Naive B cell (primary cell): ENCODE data around the gene NPAS3. TPM values are rescaled to one million over a fixed set of nuclear protein-coding genes. Genes with fewer than 3 reads are reported as not detected.
A peak's percentile ranks its signal among the peaks of the same experiment; 100 is the strongest.

ENCODE experiments used
- ATAC-seq, 2 donors: fragments of 150-1000 bp; cut with Tn5 transposase; 2 replicates each; pipeline ENCODE4 v1.10.0; 2021; ENCODE audit warnings: low read depth in 2 of 2, mild to moderate bottlenecking in 2 of 2, moderate library complexity in 2 of 2
- DNase-seq: peaks from one replicate; pipeline ENCODE4 v3.0.0; 2022
- H3K27ac Mint-ChIP-seq, 6 donors: one replicate each; pipeline ENCODE4 v1.8.0; 2020 to 2022; ENCODE audit warnings: mild to moderate bottlenecking in 6 of 6, mixed read lengths in 6 of 6, moderate library complexity in 5 of 6, inconsistent platforms in 2 of 6
- H3K27me3 Mint-ChIP-seq, 3 donors: one replicate each; pipeline ENCODE4 v1.8.0; 2021 to 2022; ENCODE audit warnings: mixed read lengths in 3 of 3, mild to moderate bottlenecking in 1 of 3
- H3K36me3 Mint-ChIP-seq, 2 donors: one replicate each; pipeline ENCODE4 v1.8.0; 2020 to 2022; ENCODE audit warnings: mixed read lengths in 2 of 2, inconsistent platforms in 1 of 2, mild to moderate bottlenecking in 1 of 2
- H3K4me1 Mint-ChIP-seq, 3 donors: one replicate each; pipeline ENCODE4 v1.8.0; 2020 to 2022; ENCODE audit warnings: mixed read lengths in 3 of 3, inconsistent platforms in 1 of 3, mild to moderate bottlenecking in 1 of 3, moderate library complexity in 1 of 3
- H3K4me3 Mint-ChIP-seq, 8 donors: one replicate each; pipeline ENCODE4 v1.8.0; 2020 to 2022; ENCODE audit warnings: mild to moderate bottlenecking in 8 of 8, mixed read lengths in 8 of 8, moderate library complexity in 8 of 8, inconsistent platforms in 2 of 8
- H3K9me3 Mint-ChIP-seq, 7 donors: one replicate each; pipeline ENCODE4 v1.8.0; 2020 to 2022; ENCODE audit warnings: mixed read lengths in 7 of 7, mild to moderate bottlenecking in 5 of 7, inconsistent platforms in 2 of 7, moderate library complexity in 1 of 7
- polyA plus RNA-seq, 6 donors: library from polyadenylated mRNA; unstranded; fragments of 300-500 nt; fragmentation: Illumina TruSeq; gene quantifications; one replicate each; pipeline ENCODE4 v1.2.3, GENCODE V29; 2021; ENCODE audit warnings: low read depth in 6 of 6

Gene NPAS3
- polyA plus RNA-seq, 6 donors from 2014 or later = not detected

DNA sequence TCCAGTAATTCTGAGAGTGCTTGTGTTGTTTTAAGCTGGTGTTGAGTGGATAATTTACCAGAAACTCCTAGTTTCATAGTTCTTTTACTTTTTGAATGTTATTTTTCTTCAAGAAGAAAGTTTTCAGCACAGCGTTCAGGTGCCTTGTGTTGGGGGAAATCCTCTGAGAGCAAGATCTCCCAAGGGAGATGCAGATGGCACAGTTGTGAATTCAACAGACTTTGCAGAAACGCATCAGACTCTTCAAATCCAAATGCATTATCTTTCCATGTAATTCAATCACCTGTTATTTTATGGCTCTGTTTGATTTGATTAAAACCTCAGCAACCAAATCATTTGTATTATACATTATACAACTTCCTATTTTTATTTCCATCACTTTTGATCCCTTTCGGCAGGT lies 572.3 kb downstream of the NPAS3 start:
- no peak overlapping the region for H3K27ac Mint-ChIP-seq
- H3K4me1 Mint-ChIP-seq = no peaks in the 10 kb centered on the region
- no peak for ATAC-seq
- peaks cover 0 to 5% (median 0%) of the 10 kb centered on the region in 7 donors for H3K9me3 Mint-ChIP-seq
- peaks cover 0 to 2% (median 0%) of the 10 kb centered on the region in 3 donors for H3K27me3 Mint-ChIP-seq
- H3K36me3 Mint-ChIP-seq = no peaks in the 10 kb centered on the region
- no peak for DNase-seq
- H3K4me3 Mint-ChIP-seq = no peak overlapping the region

DNA sequence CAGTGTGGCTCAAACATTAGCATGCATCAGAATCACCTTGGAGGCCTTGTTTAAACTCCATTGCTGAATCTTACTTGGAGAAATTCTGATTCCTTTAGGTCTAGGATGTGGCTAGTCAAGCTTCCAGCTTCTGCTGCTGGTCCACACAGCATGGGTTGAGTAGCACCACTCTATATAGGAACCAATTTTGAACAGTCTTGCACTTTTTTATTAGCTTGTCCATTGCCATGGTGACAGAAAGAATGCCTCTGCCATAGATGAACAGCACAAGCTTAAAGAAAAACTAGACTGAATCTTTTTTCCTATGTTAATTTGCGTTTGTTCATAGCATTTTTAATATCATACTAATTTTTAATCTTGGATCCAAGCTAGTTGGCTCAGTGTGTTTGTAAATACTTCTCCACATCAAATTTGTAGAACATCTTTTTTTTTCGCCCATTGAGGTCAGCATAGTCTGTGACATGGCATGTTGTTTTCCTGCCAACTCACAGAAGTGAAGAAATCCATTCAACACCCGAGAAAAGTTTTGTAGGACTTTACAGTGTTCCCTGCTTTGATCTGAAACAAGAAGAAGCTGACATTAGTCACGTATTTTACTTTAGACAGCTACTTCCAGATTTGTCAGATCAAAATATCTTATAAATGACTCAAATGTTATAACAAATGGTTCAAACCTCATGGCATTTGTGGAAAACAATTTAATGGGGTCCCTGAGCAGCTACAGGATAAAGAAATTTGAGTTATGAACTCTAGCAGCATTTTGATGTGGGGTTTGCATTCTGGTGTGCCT lies 573.4 kb downstream of the NPAS3 start:
- no peak for DNase-seq
- Mint-ChIP-seq H3K4me3 (no peak overlapping the region), H3K27me3 (no peaks in the 10 kb centered on the region), H3K4me1 (no peaks in the 10 kb centered on the region), H3K9me3 (peaks cover 0 to 4% (median 0%) of the 10 kb centered on the region in 7 donors), H3K27ac (no peak overlapping the region), H3K36me3 (no peaks in the 10 kb centered on the region)
- no peak for ATAC-seq

DNA sequence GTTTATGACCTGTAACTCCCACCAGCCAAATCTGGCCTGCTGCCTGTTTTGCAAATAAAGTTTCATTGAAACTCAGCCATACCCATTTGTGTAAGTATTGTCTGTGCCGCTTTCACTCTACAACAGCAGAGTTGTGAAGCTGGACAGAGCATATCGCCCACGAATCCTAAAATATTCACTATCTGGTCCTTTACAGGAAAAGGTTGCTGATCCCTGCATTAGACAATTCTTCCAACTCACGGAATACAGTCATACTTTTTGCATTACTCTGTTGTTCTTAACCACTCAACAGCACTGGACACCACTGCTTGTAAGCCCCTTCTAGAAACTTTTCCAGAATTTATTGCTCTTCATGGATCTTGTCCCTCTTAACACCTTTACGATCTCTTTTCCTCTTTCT lies 576.8 kb downstream of the NPAS3 start:
- Mint-ChIP-seq H3K27ac (no peak overlapping the region), H3K4me3 (no peak overlapping the region), H3K4me1 (no peaks in the 10 kb centered on the region), H3K9me3 (no peaks in the 10 kb centered on the region), H3K27me3 (no peaks in the 10 kb centered on the region), H3K36me3 (no peaks in the 10 kb centered on the region)
- ATAC-seq (no peak), DNase-seq (no peak)

DNA sequence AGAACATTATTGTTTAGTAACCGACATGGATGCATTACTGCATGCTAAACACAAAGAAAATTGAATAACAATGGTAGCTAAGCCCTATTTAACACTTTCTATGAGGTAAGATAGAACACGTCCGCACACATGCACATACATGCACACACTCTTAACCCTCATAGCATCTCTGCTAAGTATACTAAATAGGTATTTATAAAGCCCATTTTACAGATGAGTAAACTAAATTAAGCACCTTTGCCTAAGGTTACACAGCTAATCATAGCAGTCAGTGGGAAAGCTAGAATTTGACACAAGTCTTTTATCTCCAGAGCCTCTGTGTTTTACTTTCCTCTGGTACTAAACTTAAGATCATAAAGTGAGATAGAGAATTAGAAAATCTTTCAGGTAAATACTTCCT lies 577.2 kb downstream of the NPAS3 start:
- no peaks in the 10 kb centered on the region for H3K9me3 Mint-ChIP-seq
- H3K4me1 Mint-ChIP-seq = no peaks in the 10 kb centered on the region

DNA sequence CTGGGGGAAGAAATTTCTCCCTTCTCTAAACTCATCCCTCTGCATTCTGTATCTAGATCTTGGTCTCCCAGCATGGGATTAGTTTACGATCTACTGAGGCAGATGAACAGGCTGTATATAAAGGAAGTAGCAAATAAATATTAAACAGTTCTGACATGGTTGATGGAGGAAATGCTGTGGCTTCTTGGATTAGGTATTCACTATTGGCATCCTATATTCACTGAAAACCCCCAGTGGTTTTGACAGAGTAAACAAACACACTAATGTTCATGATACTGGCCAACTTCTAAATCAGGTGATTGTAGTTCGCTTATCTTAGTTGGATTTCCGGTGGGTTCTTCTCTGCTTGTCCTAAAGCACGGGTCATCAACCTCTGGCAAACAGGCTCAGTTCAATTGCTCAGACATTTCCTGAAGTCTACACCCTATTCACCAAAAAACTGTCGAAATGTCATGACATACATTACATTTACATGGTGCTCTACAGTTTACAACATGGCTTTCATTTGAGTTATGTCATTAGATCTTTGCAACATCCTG lies 578.3 kb downstream of the NPAS3 start:
- H3K36me3 Mint-ChIP-seq = no peaks in the 10 kb centered on the region
- ATAC-seq (no peak), DNase-seq (no peak)
- no peaks in the 10 kb centered on the region for H3K27me3 Mint-ChIP-seq
- H3K4me3 Mint-ChIP-seq = no peak overlapping the region
- H3K27ac Mint-ChIP-seq = no peak overlapping the region
- no peaks in the 10 kb centered on the region for H3K4me1 Mint-ChIP-seq
- no peaks in the 10 kb centered on the region for H3K9me3 Mint-ChIP-seq

More for the DNA sequence above, 577.2 kb downstream of the NPAS3 start:
- H3K27me3 Mint-ChIP-seq = no peaks in the 10 kb centered on the region
- no peaks in the 10 kb centered on the region for H3K36me3 Mint-ChIP-seq
- DNase-seq (no peak), ATAC-seq (no peak)
- H3K27ac Mint-ChIP-seq = no peak overlapping the region
- H3K4me3 Mint-ChIP-seq = no peak overlapping the region

DNA sequence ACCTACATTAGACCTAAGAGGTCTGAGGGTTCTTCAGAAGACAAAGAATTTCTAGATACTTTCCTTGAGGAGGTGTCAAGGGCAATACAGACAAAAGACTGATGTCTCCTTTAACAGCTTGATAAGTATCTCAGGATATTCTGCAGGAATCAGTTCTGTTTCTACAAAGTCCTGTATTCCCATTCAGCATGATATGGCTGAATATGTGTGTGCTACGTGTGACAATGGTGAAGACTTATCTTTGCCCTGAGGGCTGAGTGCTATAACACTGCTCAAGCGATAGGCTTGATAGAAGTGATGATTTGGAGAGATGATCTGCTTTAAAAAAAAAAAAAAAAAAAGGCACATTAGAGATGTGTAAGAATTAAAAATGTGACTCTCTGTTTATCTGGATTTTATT lies 582.5 kb downstream of the NPAS3 start:
- peaks cover 0 to 5% (median 1%) of the 10 kb centered on the region in 7 donors for H3K9me3 Mint-ChIP-seq
- H3K27me3 Mint-ChIP-seq = peaks cover 0 to 4% (median 0%) of the 10 kb centered on the region in 3 donors
- H3K36me3 Mint-ChIP-seq = no peaks in the 10 kb centered on the region
- DNase-seq = no peak
- H3K27ac Mint-ChIP-seq = no peak overlapping the region
- no peak for ATAC-seq
- no peak overlapping the region for H3K4me3 Mint-ChIP-seq
- H3K4me1 Mint-ChIP-seq = no peaks in the 10 kb centered on the region

DNA sequence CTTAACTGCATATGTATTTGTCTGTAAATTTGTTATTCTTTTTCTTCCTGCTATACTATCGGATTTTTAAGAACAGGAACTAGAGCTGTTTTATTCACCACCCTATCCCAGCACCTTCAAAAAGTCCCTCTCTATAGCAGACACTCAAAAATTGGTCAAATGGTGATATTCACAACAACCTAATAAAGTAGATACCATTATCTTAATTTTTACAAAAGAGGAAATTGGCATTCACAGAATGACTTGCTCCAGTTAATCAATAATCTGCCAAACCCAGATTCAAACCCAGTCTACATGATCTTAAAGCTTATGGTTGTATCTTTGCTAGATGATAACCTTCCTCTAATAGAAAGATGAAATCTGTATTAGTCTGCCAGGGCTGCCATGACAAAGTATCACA lies 585.6 kb downstream of the NPAS3 start:
- H3K27me3 Mint-ChIP-seq = peaks cover 0 to 4% (median 0%) of the 10 kb centered on the region in 3 donors
- DNase-seq (no peak), ATAC-seq (no peak)
- no peak overlapping the region for H3K27ac Mint-ChIP-seq
- no peaks in the 10 kb centered on the region for H3K36me3 Mint-ChIP-seq
- no peaks in the 10 kb centered on the region for H3K4me1 Mint-ChIP-seq
- H3K9me3 Mint-ChIP-seq = peaks cover 0 to 5% (median 1%) of the 10 kb centered on the region in 7 donors
- H3K4me3 Mint-ChIP-seq = no peak overlapping the region

DNA sequence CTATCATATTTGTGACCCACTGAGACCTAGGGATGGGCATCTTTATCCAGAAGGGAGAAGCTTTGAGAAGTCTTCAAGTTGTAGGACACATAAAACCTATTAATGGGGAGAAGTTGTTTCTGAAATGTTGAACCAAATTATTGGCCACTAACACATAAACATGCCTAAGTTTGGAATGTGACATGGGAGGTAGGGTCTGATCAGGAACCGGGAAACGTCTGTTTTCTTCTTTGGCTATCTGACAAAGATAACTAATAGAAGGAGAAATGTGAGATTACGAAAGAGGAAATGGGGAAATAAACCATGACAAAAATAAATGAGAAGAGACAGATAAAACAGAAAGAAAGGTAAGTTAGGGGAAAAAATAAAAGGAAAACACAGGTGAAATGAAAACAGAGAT lies 586.9 kb downstream of the NPAS3 start:
- no peaks in the 10 kb centered on the region for H3K4me1 Mint-ChIP-seq
- DNase-seq (no peak), ATAC-seq (no peak)
- H3K36me3 Mint-ChIP-seq = no peaks in the 10 kb centered on the region
- H3K27ac Mint-ChIP-seq = no peak overlapping the region
- peaks cover 0 to 5% (median 1%) of the 10 kb centered on the region in 7 donors for H3K9me3 Mint-ChIP-seq
- no peak overlapping the region for H3K4me3 Mint-ChIP-seq
- peaks cover 0 to 4% (median 0%) of the 10 kb centered on the region in 3 donors for H3K27me3 Mint-ChIP-seq

DNA sequence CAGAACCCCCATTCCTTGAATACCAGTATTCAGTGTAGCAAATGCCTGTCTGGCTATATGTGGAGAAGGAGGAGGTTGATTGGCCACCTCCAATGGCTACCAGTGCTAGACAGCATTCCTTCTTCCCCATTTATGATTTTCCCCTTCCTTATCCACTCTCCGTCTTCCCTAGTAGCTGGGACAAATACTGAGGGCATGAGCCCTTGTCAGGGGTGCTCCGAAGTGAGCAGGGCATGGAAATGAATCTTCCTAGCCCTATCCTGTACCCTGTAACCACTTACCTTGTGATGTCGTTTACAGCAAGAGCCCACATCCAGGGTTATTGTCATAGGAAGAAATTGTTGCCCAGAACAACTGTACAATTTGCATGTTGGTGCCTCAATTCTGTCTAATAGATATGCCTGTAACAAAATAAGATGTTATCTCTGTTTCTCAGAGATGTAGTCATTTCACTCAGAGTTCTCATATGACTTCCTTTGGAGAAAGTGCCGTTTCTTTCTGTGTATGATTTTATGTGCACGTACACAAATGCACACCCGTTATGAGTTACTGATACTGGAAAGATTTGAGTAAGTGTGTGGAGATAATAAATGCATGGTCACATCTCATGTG lies 588.5 kb downstream of the NPAS3 start:
- H3K27me3 Mint-ChIP-seq = peaks cover 0 to 4% (median 0%) of the 10 kb centered on the region in 3 donors
- H3K36me3 Mint-ChIP-seq = no peaks in the 10 kb centered on the region
- ATAC-seq (no peak), DNase-seq (no peak)
- no peaks in the 10 kb centered on the region for H3K4me1 Mint-ChIP-seq
- no peak overlapping the region for H3K4me3 Mint-ChIP-seq
- H3K9me3 Mint-ChIP-seq = peaks cover 0 to 5% (median 1%) of the 10 kb centered on the region in 7 donors
- H3K27ac Mint-ChIP-seq = no peak overlapping the region

DNA sequence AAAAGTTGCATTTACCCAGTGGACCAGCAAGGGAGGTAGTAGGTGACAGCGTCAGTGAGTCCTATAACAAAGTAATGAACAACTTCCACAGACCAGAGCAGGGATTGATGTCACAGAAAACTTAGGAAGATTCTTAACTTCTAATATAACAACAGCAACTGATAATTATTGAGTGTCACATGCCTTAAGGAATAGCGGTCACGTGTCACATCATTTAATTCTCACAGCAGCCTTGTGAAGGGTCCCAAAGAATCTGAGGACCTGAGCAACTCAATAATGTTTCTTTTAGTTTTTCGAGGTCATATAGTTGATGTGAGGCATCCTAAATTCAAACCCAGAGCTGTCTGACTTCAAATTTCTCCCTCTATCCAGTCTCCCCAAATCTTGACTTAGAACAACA lies 590.0 kb downstream of the NPAS3 start:
- H3K27ac Mint-ChIP-seq = peak overlapping the region in 1 of 6 donors; percentile 50
- ATAC-seq = no peak
- H3K27me3 Mint-ChIP-seq = no peaks in the 10 kb centered on the region
- no peak for DNase-seq
- no peaks in the 10 kb centered on the region for H3K36me3 Mint-ChIP-seq
- no peak overlapping the region for H3K4me3 Mint-ChIP-seq
- peaks cover 0 to 5% (median 0%) of the 10 kb centered on the region in 7 donors for H3K9me3 Mint-ChIP-seq
- no peaks in the 10 kb centered on the region for H3K4me1 Mint-ChIP-seq

DNA sequence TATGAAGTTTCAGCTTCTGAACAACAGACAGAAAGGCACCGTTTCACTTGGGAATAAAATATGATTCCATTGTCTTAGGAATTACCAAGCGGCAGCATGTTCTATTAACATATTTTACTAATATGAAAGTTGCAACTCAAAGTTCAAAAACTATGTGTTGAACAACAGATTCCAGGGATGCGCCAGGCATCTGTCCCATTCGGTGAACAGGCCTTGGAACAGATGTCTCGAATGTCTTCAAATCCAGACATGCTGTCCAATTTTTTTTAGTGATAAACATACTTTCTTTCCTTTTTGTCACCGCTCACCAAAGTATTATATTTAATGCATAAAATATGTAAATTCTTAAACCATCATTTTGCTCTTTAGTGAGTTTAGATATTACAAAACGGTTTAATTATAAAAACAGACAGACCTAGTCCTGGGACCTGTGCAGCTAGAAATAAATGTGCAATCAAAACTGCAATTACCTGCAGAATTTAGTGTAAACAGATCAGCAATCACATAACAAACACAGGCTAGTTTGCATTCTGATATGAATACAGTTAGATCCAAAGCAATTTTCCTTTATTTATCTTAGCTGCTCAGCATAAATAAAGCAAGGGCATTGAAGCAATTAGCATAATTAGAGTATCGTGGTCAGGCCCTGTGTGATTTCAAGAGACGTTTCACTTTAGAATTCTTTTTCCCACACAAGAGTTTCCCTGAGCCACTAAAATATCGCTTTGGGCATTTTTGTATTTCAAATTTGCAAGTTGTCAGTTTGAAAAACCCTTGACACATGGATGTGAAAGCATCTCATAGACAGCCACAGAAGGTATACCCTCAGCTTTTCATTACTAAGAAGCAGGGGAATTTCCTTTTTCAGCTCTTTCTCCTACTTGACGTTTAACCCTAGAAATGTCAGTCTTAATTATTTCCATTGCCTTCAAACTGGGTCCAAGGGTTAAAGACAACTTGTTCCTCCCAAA lies 591.4 kb downstream of the NPAS3 start:
- Mint-ChIP-seq H3K4me1 (no peaks in the 10 kb centered on the region), H3K27ac (no peak overlapping the region), H3K27me3 (no peaks in the 10 kb centered on the region), H3K36me3 (no peaks in the 10 kb centered on the region), H3K9me3 (peaks cover 0 to 5% (median 0%) of the 10 kb centered on the region in 7 donors), H3K4me3 (no peak overlapping the region)
- ATAC-seq (no peak), DNase-seq (no peak)

DNA sequence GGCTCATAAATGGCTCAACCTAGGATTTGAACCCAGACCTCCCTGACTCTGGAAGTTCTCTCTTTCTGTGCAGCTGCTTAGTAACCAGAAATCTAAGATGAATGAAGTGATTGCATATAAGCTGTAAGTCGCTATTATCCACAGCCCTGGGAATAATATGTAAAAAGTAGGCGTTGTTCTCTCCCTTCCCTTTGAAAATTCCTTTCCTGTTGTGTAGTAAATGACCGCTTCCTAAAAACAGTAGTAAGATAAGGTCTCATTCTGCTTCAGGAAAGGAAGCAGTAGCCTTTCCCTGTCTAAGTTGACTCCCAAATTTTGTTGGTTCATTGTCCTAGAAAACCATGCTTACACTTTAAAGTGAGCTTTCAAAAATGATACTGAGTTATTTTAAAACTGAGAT lies 593.9 kb downstream of the NPAS3 start:
- H3K27me3 Mint-ChIP-seq = no peaks in the 10 kb centered on the region
- ATAC-seq (no peak), DNase-seq (no peak)
- H3K4me1 Mint-ChIP-seq = no peaks in the 10 kb centered on the region
- H3K4me3 Mint-ChIP-seq = no peak overlapping the region
- H3K36me3 Mint-ChIP-seq = no peaks in the 10 kb centered on the region
- no peak overlapping the region for H3K27ac Mint-ChIP-seq
- peaks cover 0 to 1% (median 0%) of the 10 kb centered on the region in 7 donors for H3K9me3 Mint-ChIP-seq

DNA sequence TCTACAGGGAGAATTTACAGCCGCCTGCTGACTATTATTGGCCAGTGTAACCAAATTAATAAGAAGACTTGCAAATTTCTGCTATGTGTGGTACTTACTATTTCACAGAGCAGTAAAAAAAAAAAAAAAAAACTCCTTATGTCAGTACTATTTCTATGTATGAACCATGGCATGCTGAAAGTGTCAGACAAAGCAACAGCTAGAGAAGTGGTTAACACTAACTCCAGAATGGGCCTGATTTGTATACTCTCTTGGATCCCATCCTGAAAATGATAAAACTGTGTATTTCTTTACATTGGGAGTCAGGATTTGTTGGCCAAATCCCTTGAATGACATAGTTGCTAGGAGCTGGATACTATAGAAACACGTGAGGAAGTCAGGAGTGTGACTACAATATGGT lies 595.4 kb downstream of the NPAS3 start:
- H3K27ac Mint-ChIP-seq = no peak overlapping the region
- peaks cover 0 to 1% (median 0%) of the 10 kb centered on the region in 7 donors for H3K9me3 Mint-ChIP-seq
- no peaks in the 10 kb centered on the region for H3K27me3 Mint-ChIP-seq
- no peaks in the 10 kb centered on the region for H3K36me3 Mint-ChIP-seq
- H3K4me3 Mint-ChIP-seq = no peak overlapping the region
- H3K4me1 Mint-ChIP-seq = no peaks in the 10 kb centered on the region
- no peak for ATAC-seq
- DNase-seq = no peak
